Natural killer cell (primary cell): ENCODE results near the gene FHIT. TPM values are rescaled to one million over a fixed set of nuclear protein-coding genes. Genes with fewer than 3 reads are reported as not detected.

Experiments
- ATAC-seq, 3 donors: fragments of 150-1000 bp in 2 of 3; fragments of 200-7000 bp in 1 of 3; cut with Tn5 transposase; 1 replicate in 1 of 3; 2 replicates in 2 of 3; pipeline ENCODE4 v1.10.0; 2021; ENCODE audit warnings: mild to moderate bottlenecking in 2 of 3, moderate library complexity in 2 of 3
- DNase-seq, 2 donors: peaks; one replicate each; pipeline versions ENCODE4 v3.0.0 to v3.0.0-alpha.2; 2013 to 2021; ENCODE audit warnings: mixed read lengths in 1 of 2
- H3K27ac ChIP-seq: one replicate; pipeline ENCODE4 v1.5.1; 2013; ENCODE audit warnings: mild to moderate bottlenecking, low read length
- H3K27me3 ChIP-seq: one replicate; pipeline ENCODE4 v1.6.1; 2013; ENCODE audit warnings: low read length; ENCODE audit not compliant: control insufficient read depth, insufficient read depth
- H3K36me3 ChIP-seq: one replicate; pipeline ENCODE4 v1.6.1; 2013; ENCODE audit warnings: low read length; ENCODE audit not compliant: control insufficient read depth, insufficient read depth
- H3K4me1 ChIP-seq: one replicate; pipeline ENCODE4 v1.6.1; 2013; ENCODE audit warnings: low read length; ENCODE audit not compliant: control insufficient read depth, insufficient read depth
- H3K4me3 ChIP-seq: one replicate; pipeline ENCODE4 v1.5.1; 2013; ENCODE audit warnings: low read length
- H3K9me3 ChIP-seq: one replicate; pipeline ENCODE4 v1.6.1; 2013; ENCODE audit warnings: low read length; ENCODE audit not compliant: control insufficient read depth, insufficient read depth
- H3K27ac Mint-ChIP-seq, 2 donors: one replicate each; pipeline ENCODE4 v1.8.0; 2022; ENCODE audit warnings: mild to moderate bottlenecking in 2 of 2, mixed read lengths in 2 of 2, moderate library complexity in 1 of 2
- H3K27me3 Mint-ChIP-seq, 2 donors: one replicate each; pipeline ENCODE4 v1.8.0; 2022; ENCODE audit warnings: low read depth in 2 of 2, mixed read lengths in 2 of 2
- H3K36me3 Mint-ChIP-seq: one replicate; pipeline ENCODE4 v1.8.0; 2022; ENCODE audit warnings: mixed read lengths
- H3K4me1 Mint-ChIP-seq, 2 donors: one replicate each; pipeline ENCODE4 v1.8.0; 2022; ENCODE audit warnings: mixed read lengths in 2 of 2
- H3K4me3 Mint-ChIP-seq: one replicate; pipeline ENCODE4 v1.8.0; 2022; ENCODE audit warnings: mild to moderate bottlenecking, moderate library complexity, mixed read lengths
- H3K9me3 Mint-ChIP-seq, 2 donors: one replicate each; pipeline ENCODE4 v1.8.0; 2022; ENCODE audit warnings: mixed read lengths in 2 of 2
- CTCF ChIP-seq: fragments of 200-600 bp; IDR thresholded peaks from one replicate; pipeline ENCODE4 v1.8.0; 2022; ENCODE audit warnings: antibody characterized with exemption
- WGBS: methylation state at CpG from one replicate; pipeline ENCODE4 v1.1.7; 2013; ENCODE audit warnings: missing lambda C conversion rate; ENCODE audit not compliant: insufficient coverage; 5-methylcytosine and 5-hydroxymethylcytosine counted together
- intact Hi-C: fragments of 100-400 bp; cut with micrococcal nuclease; formaldehyde crosslinking; loops from one replicate; pipeline ENCODE4 v1.14.2; 2022
- total RNA-seq, 4 donors: library from RNA; stranded (reverse); fragments of 120-200 nt in 1 of 4; gene quantifications; one replicate each; pipeline versions ENCODE4 v1.2.3 to v1.2.4, GENCODE V29; 2013 to 2022

FHIT gene
- total RNA-seq, 3 donors from 2014 or later (not counting 1 experiment from before 2014, with no cell fraction given), result 2.7 to 6.1 (median 3.3) TPM

GRCh38 chr3:60826511-60826910, 424.7 kb downstream of the FHIT start:
- ATAC-seq, result no peak
- Mint-ChIP-seq H3K27ac (no peak overlapping the region), H3K27me3 (no peaks in the 10 kb centered on the region), H3K4me3 (no peak overlapping the region), H3K9me3 (peaks cover 2 to 10% of the 10 kb centered on the region in 2 donors), H3K36me3 (no peaks in the 10 kb centered on the region), H3K4me1 (no peaks in the 10 kb centered on the region)
- intact Hi-C loops, result no loop called here
- TF ChIP-seq CTCF, result no peak
- WGBS, result 94% methylated on average over 6 of the region's 6 CpGs
- H3K9me3 ChIP-seq, result peaks cover 5% of the 10 kb centered on the region
- H3K4me3 ChIP-seq, result no peak overlapping the region
- no peak overlapping the region for H3K27ac ChIP-seq
- no peaks in the 10 kb centered on the region for H3K36me3 ChIP-seq
- no peaks in the 10 kb centered on the region for H3K27me3 ChIP-seq
- no peaks in the 10 kb centered on the region for H3K4me1 ChIP-seq
- no peak for DNase-seq

GRCh38 chr3:60812502-60812901, 438.8 kb downstream of the FHIT start:
- no peak overlapping the region for H3K27ac Mint-ChIP-seq
- peaks cover 14% of the 10 kb centered on the region for H3K36me3 Mint-ChIP-seq
- H3K27me3 Mint-ChIP-seq, result no peaks in the 10 kb centered on the region
- ATAC-seq (no peak), DNase-seq (no peak)
- Histone ChIP-seq H3K4me3 (no peak overlapping the region), H3K4me1 (no peaks in the 10 kb centered on the region), H3K36me3 (no peaks in the 10 kb centered on the region), H3K27ac (no peak overlapping the region), H3K9me3 (no peaks in the 10 kb centered on the region), H3K27me3 (no peaks in the 10 kb centered on the region)
- 60% methylated on average over 2 of the region's 2 CpGs for WGBS
- no peak for TF ChIP-seq CTCF
- H3K9me3 Mint-ChIP-seq, result peaks cover 4 to 7% of the 10 kb centered on the region in 2 donors
- H3K4me1 Mint-ChIP-seq, result no peaks in the 10 kb centered on the region
- intact Hi-C loops, result no loop called here
- H3K4me3 Mint-ChIP-seq, result no peak overlapping the region

GRCh38 chr3:60810881-60811280, 440.4 kb downstream of the FHIT start:
- Histone ChIP-seq H3K4me3 (no peak overlapping the region), H3K27me3 (no peaks in the 10 kb centered on the region), H3K27ac (no peak overlapping the region), H3K9me3 (no peaks in the 10 kb centered on the region), H3K4me1 (no peaks in the 10 kb centered on the region), H3K36me3 (no peaks in the 10 kb centered on the region)
- no peak for TF ChIP-seq CTCF
- Mint-ChIP-seq H3K27me3 (no peaks in the 10 kb centered on the region), H3K36me3 (no peaks in the 10 kb centered on the region), H3K9me3 (peaks cover 2 to 4% of the 10 kb centered on the region in 2 donors), H3K27ac (no peak overlapping the region), H3K4me1 (no peaks in the 10 kb centered on the region), H3K4me3 (no peak overlapping the region)
- WGBS, result 80% methylated on average over 4 of the region's 4 CpGs
- intact Hi-C loops, result no loop called here
- ATAC-seq (no peak), DNase-seq (no peak)

GRCh38 chr3:60809857-60810610, 441.2 kb downstream of the FHIT start:
- no peak for TF ChIP-seq CTCF
- intact Hi-C loops, result no loop called here
- Mint-ChIP-seq H3K27ac (no peak overlapping the region), H3K27me3 (no peaks in the 10 kb centered on the region), H3K36me3 (no peaks in the 10 kb centered on the region), H3K4me1 (no peaks in the 10 kb centered on the region), H3K9me3 (peaks cover 2 to 4% of the 10 kb centered on the region in 2 donors), H3K4me3 (no peak overlapping the region)
- Histone ChIP-seq H3K27ac (no peak overlapping the region), H3K27me3 (no peaks in the 10 kb centered on the region), H3K9me3 (no peaks in the 10 kb centered on the region), H3K36me3 (no peaks in the 10 kb centered on the region), H3K4me1 (no peaks in the 10 kb centered on the region), H3K4me3 (no peak overlapping the region)
- DNase-seq (no peak), ATAC-seq (no peak)
- WGBS, result 91% methylated on average over 4 of the region's 4 CpGs
